NCI-H524 treated with DMSO at 0.1 percent for 48 hours (cell line): ENCODE data around the gene BTK.

Experiments
- DNase-seq: peaks from one replicate; lab custom pipeline; 2025; lab: John Stamatoyannopoulos, UW

Gene BTK

GRCh38 chrX:101385795-101386541, at the start of gene BTK:
BTK (minus strand) TSS chrX:101386191; CDS start chrX:101375284, 10,907 bp downstream.
- DNase-seq = no peak

- no peak for DNase-seq
These were observed 44.6 kb upstream of the BTK start for GRCh38 chrX:101430457-101431078.

GRCh38 chrX:101429934-101430333, 43.9 kb upstream of the BTK start:
- DNase-seq = no peak

- no peak for DNase-seq
These were observed 42.0 kb upstream of the BTK start for GRCh38 chrX:101427954-101428353.

- DNase-seq = no peak
These were observed 33.5 kb upstream of the BTK start for GRCh38 chrX:101419489-101419888.

- no peak for DNase-seq
These were observed 32.2 kb upstream of the BTK start for GRCh38 chrX:101417981-101418841.

- no peak for DNase-seq
These were observed 31.2 kb upstream of the BTK start for GRCh38 chrX:101417190-101417589.

GRCh38 chrX:101416691-101417090, 30.7 kb upstream of the BTK start:
- no peak for DNase-seq

- no peak for DNase-seq
These were observed 29.5 kb upstream of the BTK start for GRCh38 chrX:101415180-101416145.

GRCh38 chrX:101411984-101412383, 26.0 kb upstream of the BTK start:
- DNase-seq = no peak

GRCh38 chrX:101410461-101410860, 24.5 kb upstream of the BTK start:
- no peak for DNase-seq

GRCh38 chrX:101409043-101409442, 23.1 kb upstream of the BTK start:
- DNase-seq = no peak

- DNase-seq = no peak
These were observed 22.5 kb upstream of the BTK start for GRCh38 chrX:101408532-101408841.

GRCh38 chrX:101407748-101408531, 21.9 kb upstream of the BTK start, which contains the start of the genes GLA and HNRNPH2:
GLA (minus strand) TSS chrX:101407925; CDS start chrX:101407903, 22 bp downstream.
HNRNPH2 (plus strand) TSS chrX:101408222; CDS start chrX:101411989, 3,767 bp downstream.
- DNase-seq = peak; percentile 96

- DNase-seq = no peak
These were observed 21.3 kb upstream of the BTK start for GRCh38 chrX:101407167-101407747.

GRCh38 chrX:101399825-101400224, 13.8 kb upstream of the BTK start:
- DNase-seq = no peak

GRCh38 chrX:101398694-101399093, 12.7 kb upstream of the BTK start:
- DNase-seq = no peak

- no peak for DNase-seq
These were observed 11.8 kb upstream of the BTK start for GRCh38 chrX:101397779-101398178.

GRCh38 chrX:101395789-101396188, 9.8 kb upstream of the BTK start:
- DNase-seq = no peak

- no peak for DNase-seq
These were observed 8.4 kb upstream of the BTK start for GRCh38 chrX:101394372-101394771.
